ENCODE data around the gene CIPC.

Gene CIPC

GRCh38 chr14:77108753-77109152, 10.7 kb downstream of the CIPC start:
- no peak for TF ChIP-seq CTCF (IDR thresholded peaks at IDR 0.05; ENCODE audit: insufficient read depth, missing control alignments)
- no peak for FAIRE-seq
- no peak for DNase-seq (ENCODE audit: insufficient read length, low spot score)

- DNase-seq (ENCODE audit: insufficient read length, low spot score) (no peak), FAIRE-seq (no peak)
- TF ChIP-seq CTCF (IDR thresholded peaks at IDR 0.05; ENCODE audit: insufficient read depth, missing control alignments) = no peak
Measured at GRCh38 chr14:77109656-77110055, 11.6 kb downstream of the CIPC start.

DNA sequence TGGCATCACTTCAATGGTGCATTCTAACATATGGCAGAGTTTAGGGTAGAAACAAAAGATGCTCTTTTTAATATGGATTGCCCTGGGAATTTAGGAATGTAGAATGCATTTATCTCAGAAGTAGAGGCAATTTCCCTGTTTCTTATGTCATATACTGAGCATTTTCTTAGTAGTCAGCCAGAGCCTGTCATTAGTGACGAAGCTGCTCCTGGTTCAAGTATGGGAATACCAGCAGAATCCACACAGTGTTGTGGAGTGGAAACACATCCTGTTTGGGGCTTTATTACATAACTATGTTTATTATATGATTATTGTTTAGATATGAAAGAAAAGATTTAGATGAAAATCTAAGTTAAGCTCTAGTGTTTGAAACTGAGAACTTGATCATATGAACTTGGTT, 12.2 kb downstream of the CIPC start:
- no peak for DNase-seq (ENCODE audit: insufficient read length, low spot score)
- TF ChIP-seq CTCF (IDR thresholded peaks at IDR 0.05; ENCODE audit: insufficient read depth, missing control alignments) = no peak
- FAIRE-seq = no peak

GRCh38 chr14:77111021-77111420, 13.0 kb downstream of the CIPC start:
- TF ChIP-seq CTCF (IDR thresholded peaks at IDR 0.05; ENCODE audit: insufficient read depth, missing control alignments) = no peak
- FAIRE-seq = no peak
- no peak for DNase-seq (ENCODE audit: insufficient read length, low spot score)

DNA sequence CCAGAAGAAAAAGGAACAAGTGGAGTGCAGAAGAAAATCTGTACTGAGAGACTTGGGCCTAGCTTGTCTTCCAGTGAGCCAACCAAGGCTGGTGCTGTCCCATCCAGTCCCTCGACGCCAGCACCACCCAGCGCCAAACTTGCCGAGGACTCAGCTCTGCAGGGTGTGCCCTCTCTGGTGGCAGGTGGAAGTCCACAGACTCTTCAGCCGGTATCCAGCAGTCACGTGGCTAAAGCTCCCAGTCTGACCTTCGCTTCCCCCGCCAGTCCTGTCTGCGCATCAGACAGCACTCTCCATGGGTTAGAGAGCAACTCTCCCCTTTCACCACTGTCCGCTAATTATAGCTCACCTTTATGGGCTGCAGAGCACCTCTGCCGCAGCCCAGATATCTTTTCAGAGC, 15.6 kb downstream of the CIPC start:
- DNase-seq (ENCODE audit: insufficient read length, low spot score) = no peak
- FAIRE-seq = no peak
- TF ChIP-seq CTCF (IDR thresholded peaks at IDR 0.05; ENCODE audit: insufficient read depth, missing control alignments) = no peak

- DNase-seq (ENCODE audit: insufficient read length, low spot score) (no peak), FAIRE-seq (no peak)
- TF ChIP-seq CTCF (IDR thresholded peaks at IDR 0.05; ENCODE audit: insufficient read depth, missing control alignments) = no peak
Measured at GRCh38 chr14:77114609-77115008, 16.6 kb downstream of the CIPC start.

- no peak for DNase-seq (ENCODE audit: insufficient read length, low spot score)
- no peak for TF ChIP-seq CTCF (IDR thresholded peaks at IDR 0.05; ENCODE audit: insufficient read depth, missing control alignments)
- FAIRE-seq = no peak
Measured at GRCh38 chr14:77116172-77116817, 18.2 kb downstream of the CIPC start.
